PC-9 (cell line): ENCODE results near the gene ZNF488. TPM values are rescaled to one million over a fixed set of nuclear protein-coding genes. Genes with fewer than 3 reads are reported as not detected.

Experiments used
- BruUV-seq: library from RNA; stranded (reverse); fragments of 400-500 nt; replicated peaks from 2 replicates; lab custom pipeline; 2021; lab: Mats Ljungman, UMichigan
- CTCF ChIA-PET: fragments of 300-600 bp; sonication (Branson Sonifier 250); formaldehyde crosslinking; loops from one replicate; lab custom pipeline; 2022; ENCODE audit warnings: antibody characterized with exemption; lab: Charles Lee
- POLR2A ChIA-PET: fragments of 300-600 bp; sonication (Branson Sonifier 250); formaldehyde crosslinking; loops from one replicate; lab custom pipeline; 2022; ENCODE audit warnings: antibody characterized with exemption; ENCODE audit not compliant: unreplicated experiment; lab: Charles Lee
- DNase-seq, 2 experiments: peaks; one replicate each; pipeline versions ENCODE4 v3.0.0 to v3.0.0-alpha.2; 2015 to 2022; ENCODE audit warnings: mixed read lengths in 1 of 2
- H2AFZ ChIP-seq: fragments of 200-600 bp; sonication (generic); 2 replicates; pipeline ENCODE4 v1.8.1; 2017; ENCODE audit warnings: antibody characterized with exemption
- H3F3A ChIP-seq: fragments of 200-600 bp; sonication (generic); 2 replicates; pipeline ENCODE4 v1.8.1; 2017; ENCODE audit warnings: antibody characterized with exemption, mild to moderate bottlenecking, low read depth; ENCODE audit not compliant: insufficient read depth
- H3K27ac ChIP-seq: fragments of 200-600 bp; sonication (generic); 2 replicates; pipeline ENCODE4 v1.6.1; 2016; ENCODE audit warnings: mixed run types
- H3K27me3 ChIP-seq: fragments of 200-600 bp; sonication (generic); 2 replicates; pipeline ENCODE4 v1.6.1; 2016; ENCODE audit warnings: low read depth, mixed run types; ENCODE audit not compliant: insufficient read depth
- H3K36me3 ChIP-seq: fragments of 200-600 bp; sonication (generic); 2 replicates; pipeline ENCODE4 v1.6.1; 2016; ENCODE audit warnings: low read depth, mixed run types
- H3K4me1 ChIP-seq: fragments of 200-600 bp; sonication (generic); replicated peaks from 2 replicates; pipeline ENCODE4 v1.6.1; 2016; ENCODE audit warnings: mixed run types; ENCODE audit not compliant: insufficient read depth
- H3K4me2 ChIP-seq: fragments of 200-600 bp; sonication (generic); 2 replicates; pipeline ENCODE4 v1.6.1; 2017; ENCODE audit warnings: mixed run types
- H3K4me3 ChIP-seq: fragments of 200-600 bp; sonication (generic); 2 replicates; pipeline ENCODE4 v1.6.1; 2016; ENCODE audit warnings: mixed run types
- H3K79me2 ChIP-seq: fragments of 200-600 bp; sonication (generic); 2 replicates; pipeline ENCODE4 v1.6.1; 2017; ENCODE audit warnings: low read depth, mixed run types
- H3K9me2 ChIP-seq: fragments of 200-600 bp; sonication (generic); 2 replicates; pipeline ENCODE4 v1.8.1; 2017; ENCODE audit warnings: mild to moderate bottlenecking; ENCODE audit not compliant: insufficient read depth
- H3K9me3 ChIP-seq: fragments of 200-600 bp; sonication (generic); 2 replicates; pipeline ENCODE4 v1.8.1; 2016; ENCODE audit warnings: low read depth; ENCODE audit not compliant: insufficient read depth
- H4K20me1 ChIP-seq: fragments of 200-600 bp; sonication (generic); 2 replicates; pipeline ENCODE4 v1.8.1; 2017; ENCODE audit not compliant: insufficient read depth
- CTCF ChIP-seq: fragments of 200-600 bp; sonication (generic); conservative IDR thresholded peaks from 2 replicates; pipeline ENCODE4 v1.6.1; 2017; ENCODE audit warnings: mixed run types, antibody characterized with exemption, mild to moderate bottlenecking, moderate library complexity
- EZH2 ChIP-seq: fragments of 200-600 bp; sonication (generic); IDR thresholded peaks from 2 replicates; pipeline ENCODE4 v1.8.0; 2017; ENCODE audit warnings: antibody characterized with exemption, low read depth
- intact Hi-C: fragments of 100-400 bp; cut with micrococcal nuclease; formaldehyde crosslinking; loops from one replicate; pipeline ENCODE4 v1.10.0; 2022; ENCODE audit not compliant: unreplicated experiment
- total RNA-seq: library from RNA; stranded (reverse); gene quantifications from 2 replicates; pipeline ENCODE4 v1.2.3, GENCODE V29; 2021

Gene ZNF488
- total RNA-seq, 1 experiment from 2014 or later: 18.1 TPM

GRCh38 chr10:47317251-47317650 is 66.8 kb downstream of the ZNF488 start:
- H3K9me3 ChIP-seq: no peaks in the 10 kb centered on the region
- H4K20me1 ChIP-seq: no peaks in the 10 kb centered on the region
- no peak for TF ChIP-seq EZH2
- TF ChIP-seq CTCF: no peak
- no peaks in the 10 kb centered on the region for H3K27me3 ChIP-seq
- no peaks in the 10 kb centered on the region for H3K9me2 ChIP-seq
- no peak for DNase-seq
- ChIA-PET CTCF (no interaction called here), POLR2A (no interaction called here)
- H3K4me2 ChIP-seq: no peak overlapping the region
- H3K27ac ChIP-seq: no peak overlapping the region
- H3F3A ChIP-seq: no peaks in the 10 kb centered on the region
- no peaks in the 10 kb centered on the region for H3K36me3 ChIP-seq
- H3K4me1 ChIP-seq: no peaks in the 10 kb centered on the region
- no peak overlapping the region for H2AFZ ChIP-seq
- BruUV-seq: no TSS peak
- intact Hi-C loops: no loop called here
- no peaks in the 10 kb centered on the region for H3K79me2 ChIP-seq
- H3K4me3 ChIP-seq: no peak overlapping the region

DNA sequence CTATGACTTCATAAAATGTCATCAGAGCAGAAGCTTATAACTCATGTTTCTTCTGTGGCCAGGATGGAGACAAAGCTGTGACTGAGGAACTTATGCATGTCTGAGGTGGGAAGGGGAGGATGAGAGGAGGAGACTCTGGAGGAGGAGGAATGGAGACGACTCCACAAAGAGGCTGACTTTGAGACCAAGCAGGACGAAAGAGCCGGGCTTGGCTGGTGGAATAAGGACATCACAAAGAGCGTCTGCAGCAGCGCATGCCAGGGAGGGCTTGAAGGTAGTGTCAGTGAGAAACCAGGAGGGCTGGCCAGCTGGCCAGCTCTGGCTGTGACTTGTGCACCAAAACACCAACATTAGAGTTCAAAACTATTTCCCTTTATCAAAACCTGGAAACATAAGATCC is 68.0 kb downstream of the ZNF488 start:
- Histone ChIP-seq H3K9me2 (no peaks in the 10 kb centered on the region), H3K27ac (no peak overlapping the region), H3K79me2 (no peaks in the 10 kb centered on the region), H4K20me1 (no peaks in the 10 kb centered on the region), H3K36me3 (no peaks in the 10 kb centered on the region), H3K9me3 (no peaks in the 10 kb centered on the region), H3K27me3 (no peaks in the 10 kb centered on the region), H3K4me1 (peaks cover 8% of the 10 kb centered on the region), H3K4me2 (no peak overlapping the region), H2AFZ (no peak overlapping the region), H3K4me3 (no peak overlapping the region), H3F3A (no peaks in the 10 kb centered on the region)
- no peak for DNase-seq
- no peak for TF ChIP-seq EZH2
- TF ChIP-seq CTCF: no peak
- no TSS peak for BruUV-seq
- ChIA-PET CTCF (no interaction called here), POLR2A (no interaction called here)
- intact Hi-C loops: no loop called here

Other genes starting within 250 kb of the ZNF488 start
- not detected in 2 replicates for gene GDF10, start 84.1 kb downstream of the ZNF488 start, total RNA-seq
- not detected in 2 replicates for gene GDF2, start 61.8 kb downstream of the ZNF488 start, total RNA-seq
- gene RBP3, start 35.9 kb downstream of the ZNF488 start, total RNA-seq: not detected in 2 replicates
- gene ANXA8, start 99.8 kb upstream of the ZNF488 start, total RNA-seq: 172 and 196 TPM in 2 replicates
- 3.2 TPM in 1 of 2 replicates, not detected in the other for gene FAM25G, start 107.4 kb upstream of the ZNF488 start, total RNA-seq
- 14.1 and 15.1 TPM in 2 replicates for gene AGAP9, start 139.3 kb upstream of the ZNF488 start, total RNA-seq